Activated naive CD4-positive, alpha-beta T cell treated with anti-CD3 and anti-CD28 coated beads, Interleukin-2, amount 10 ng/mL, durations not matched to agents 5 hours and 36 hours (primary cell): ENCODE data around the gene NHLRC4. TPM values are rescaled to one million over a fixed set of nuclear protein-coding genes. Genes with fewer than 3 reads are reported as not detected.
A peak's percentile ranks its signal among the peaks of the same experiment; 100 is the strongest.

Experiments
- microRNA-seq: library from miRNA; unstranded; fragments of <30 nt; microRNA quantifications from one replicate; pipeline ENCODE4 v1.2.0, GENCODE V29; 2022; ENCODE audit warnings: borderline microRNAs expressed, borderline replicate concordance
- total RNA-seq, 2 experiments: library from RNA; stranded (reverse); gene quantifications; one replicate each; pipeline ENCODE4 v1.2.3, GENCODE V29; 2021

NHLRC4 gene, protein sequence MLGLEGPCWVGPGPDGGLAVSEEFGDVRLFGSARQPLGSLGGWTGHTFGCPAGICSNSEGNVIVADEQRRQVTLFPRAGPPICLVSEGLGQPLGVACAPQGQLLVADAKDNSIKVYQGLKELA
- total RNA-seq, result 1 to 10 TPM; 4.6 to 4.7 TPM

DNA sequence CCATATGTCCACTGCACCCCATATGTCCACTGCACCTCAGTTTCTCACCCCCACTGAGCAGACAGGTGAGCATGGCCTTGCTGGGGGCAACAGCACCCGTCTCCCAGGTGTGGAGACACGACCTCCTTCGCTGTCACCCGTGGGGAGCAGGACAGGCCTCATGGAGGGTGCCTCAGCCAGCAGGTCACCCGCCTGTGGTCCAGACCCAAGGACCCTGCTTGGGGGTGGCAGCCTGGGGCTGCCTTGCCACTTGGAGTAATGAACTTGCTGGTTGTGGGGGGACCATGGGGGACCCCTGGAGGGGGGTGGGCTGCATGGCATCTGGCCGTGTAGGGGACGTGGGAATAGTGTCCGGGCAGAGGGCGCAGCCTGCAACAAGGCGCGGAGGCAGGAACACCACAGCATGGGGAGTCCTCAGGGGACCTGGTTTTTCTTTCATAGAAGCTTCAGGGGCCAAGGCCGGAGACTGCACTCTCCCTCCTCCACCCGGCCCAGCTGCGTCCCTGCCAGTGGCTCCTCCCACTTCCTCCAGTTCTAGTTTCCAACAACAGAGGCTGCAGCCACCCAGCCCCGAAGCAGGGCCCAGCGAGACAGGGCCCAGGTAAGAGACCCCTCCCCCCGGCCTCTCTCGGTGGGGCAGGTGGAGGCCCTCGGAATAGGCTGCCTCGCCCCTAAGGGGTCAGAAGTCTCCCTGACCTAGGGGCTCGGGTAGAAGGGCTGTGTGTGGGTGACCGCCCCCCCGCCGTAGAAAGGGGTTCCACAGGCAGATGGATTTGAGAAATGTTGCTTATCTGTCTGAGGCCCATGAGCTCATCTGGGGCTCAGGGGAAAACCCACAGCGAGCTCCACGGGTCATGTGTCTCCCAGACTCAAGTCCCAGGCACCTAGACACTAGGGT lies at the start of gene NHLRC4:
Gene NHLRC4 (plus strand): TSS at position 531 of the 898 bp plus-strand sequence. CDS start 1,043 bp downstream, outside the sequence.

DNA sequence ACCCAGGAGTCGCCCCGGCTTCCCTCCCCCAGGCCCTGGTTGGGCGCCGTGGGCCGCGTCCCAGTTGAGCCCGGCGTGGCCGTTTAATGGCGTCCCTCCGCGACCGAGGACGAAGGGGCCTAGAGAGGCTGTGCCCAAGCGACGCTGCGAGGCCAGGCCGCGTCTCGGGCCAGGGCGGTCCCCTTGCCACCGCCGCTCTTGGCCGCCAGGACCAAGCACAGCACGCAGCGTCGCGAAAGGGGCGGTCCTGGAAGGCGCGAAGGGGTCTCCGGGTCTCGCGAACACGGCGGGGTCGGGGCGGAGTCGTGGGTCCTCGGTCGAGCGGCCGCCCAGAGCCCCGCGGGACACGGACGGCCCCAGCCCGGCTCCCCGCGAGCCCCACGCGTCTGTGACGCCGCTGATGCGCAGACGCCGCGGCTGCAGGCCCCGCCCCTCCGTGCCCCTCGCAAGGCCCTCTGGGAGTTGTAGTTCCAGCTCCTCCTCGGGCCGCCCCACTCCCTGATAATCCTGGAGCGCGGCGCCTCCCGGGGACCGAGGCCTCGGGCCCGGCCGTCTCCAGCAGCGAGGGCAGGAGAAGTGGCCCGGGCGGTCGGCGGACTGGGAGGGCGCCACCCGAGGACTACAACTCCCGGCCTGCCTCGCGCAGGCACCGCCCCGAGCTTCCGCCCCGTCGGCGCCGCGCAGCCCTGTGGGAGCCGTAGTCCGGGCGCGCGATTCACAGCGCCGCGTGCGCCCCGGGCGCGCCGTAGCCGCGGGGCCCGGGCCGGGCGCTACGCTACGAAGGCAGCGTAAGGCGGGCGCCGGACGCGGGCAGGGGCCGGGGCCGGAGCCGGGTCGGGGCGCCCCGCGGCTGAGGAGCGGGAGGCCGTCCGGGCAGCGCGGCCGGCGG lies 39.5 kb upstream of the NHLRC4 start, which contains the start of gene CAPN15:
Gene CAPN15 (plus strand): TSS at position 698 of the 889 bp plus-strand sequence. CDS start 19,127 bp downstream, outside the sequence.

DNA sequence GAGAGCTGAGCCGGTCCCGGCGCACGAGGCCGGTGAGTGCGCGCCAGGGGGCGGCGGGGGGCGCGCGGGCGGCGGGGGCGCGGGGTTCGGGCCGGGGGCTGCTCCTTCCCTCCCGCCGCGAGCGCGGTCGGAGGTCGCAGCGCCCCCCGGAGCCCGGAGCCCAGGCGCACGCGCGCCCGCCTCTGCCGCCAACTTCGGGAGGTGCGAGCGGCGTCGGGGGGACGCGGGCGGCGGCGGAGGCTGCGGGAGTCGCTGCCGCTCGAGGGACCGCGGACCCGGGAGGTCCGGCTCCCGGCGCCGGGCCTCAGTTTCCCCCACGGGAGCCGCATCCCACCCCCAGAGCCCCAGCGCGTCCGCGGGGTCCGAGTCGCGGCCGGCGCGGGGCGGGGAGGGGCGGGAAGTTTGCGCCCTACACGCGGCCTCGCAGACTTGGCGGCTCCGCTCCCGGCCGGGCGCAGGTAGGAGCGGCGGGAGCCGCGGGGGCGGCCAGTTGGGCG lies 6.6 kb upstream of the NHLRC4 start, which contains the start of gene PRR35:
Gene PRR35 (plus strand): TSS at position 191 of the 497 bp plus-strand sequence. CDS start 2,901 bp downstream, outside the sequence.

DNA sequence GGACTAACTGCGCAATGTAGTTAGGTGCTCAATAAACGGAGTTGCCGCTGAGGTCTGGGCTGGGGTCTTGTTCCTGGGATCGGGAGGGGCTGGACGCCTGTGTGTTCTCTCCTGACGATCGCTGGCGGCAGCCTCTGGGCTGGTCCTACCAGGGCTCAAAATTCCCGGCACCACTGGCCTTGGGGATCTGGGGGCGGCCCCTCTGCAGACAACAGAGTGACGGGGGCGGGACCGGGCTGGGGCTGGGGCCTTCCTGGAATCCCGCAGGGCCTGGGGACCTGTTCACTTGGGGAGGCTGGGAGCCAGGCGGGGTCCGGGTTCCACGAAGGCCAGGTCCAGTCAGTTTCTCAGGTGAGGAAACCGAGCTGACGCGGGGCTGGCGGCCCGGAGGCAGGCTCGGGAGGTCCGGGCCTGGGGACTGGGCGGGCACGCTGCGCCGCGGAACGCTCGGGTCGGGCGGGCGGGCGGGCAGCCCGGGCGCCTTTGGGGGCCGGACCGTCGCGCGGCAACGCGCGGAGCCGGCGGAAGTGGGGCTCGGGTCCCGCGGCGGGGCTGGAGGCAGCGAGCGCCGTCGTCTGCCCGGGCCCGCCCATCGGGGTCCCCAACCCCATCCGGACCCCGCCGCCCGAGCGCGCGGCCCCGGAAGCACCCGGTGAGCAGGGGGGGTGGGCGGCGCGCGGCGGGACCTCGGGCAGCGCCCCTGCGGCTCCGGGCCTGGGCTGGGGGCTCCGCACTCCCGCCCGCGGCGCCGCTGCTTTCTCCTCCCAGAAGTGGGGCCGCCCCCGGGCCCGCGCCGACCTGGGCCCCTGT lies 2.8 kb downstream of the NHLRC4 start, which contains the start of gene PIGQ:
Gene PIGQ (plus strand): TSS at position 524 of the 810 bp plus-strand sequence. CDS start 4,107 bp downstream, outside the sequence.

DNA sequence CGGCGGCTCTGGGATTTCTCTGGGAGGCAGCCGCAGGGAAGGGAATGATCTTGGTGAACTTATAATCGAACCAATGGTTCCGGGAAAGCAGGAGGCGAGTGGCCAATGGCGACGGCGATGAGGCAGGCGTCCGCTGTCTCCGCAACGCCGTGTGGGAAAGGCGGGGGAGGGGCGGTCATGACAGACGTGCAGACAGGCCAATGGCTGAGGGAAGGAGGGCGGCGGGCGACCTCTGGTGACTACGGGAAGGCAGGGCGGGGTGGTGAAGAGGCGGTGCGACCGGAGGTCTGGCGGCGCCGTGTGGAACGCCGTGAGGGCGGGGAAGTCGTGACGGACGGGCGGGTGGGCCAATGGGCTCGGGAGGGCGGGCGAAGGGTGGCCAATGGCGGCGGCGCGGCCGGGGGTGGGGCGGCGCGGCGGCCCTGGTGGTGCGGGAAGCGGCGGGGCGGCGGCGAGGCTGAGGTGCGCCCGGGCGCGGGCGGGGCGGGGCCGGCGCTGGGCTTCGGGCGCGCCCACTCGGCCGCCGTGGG lies 22.9 kb downstream of the NHLRC4 start, which contains the start of gene RAB40C:
Gene RAB40C (plus strand): TSS at position 409 of the 530 bp plus-strand sequence. CDS start 226 bp downstream, outside the sequence.

Small RNAs within 50 kb of the gene (microRNA-seq; reads per million reads assigned to microRNA genes)
- gene MIR3176 (4.0 reads per million, percentile 25 among the genes with 10 or more reads in this experiment), gene MIR5587 (not detected)

Other genes with a start within 250 kb of the NHLRC4 start
- 10 to 100 TPM; 27.4 to 29.2 TPM for gene AXIN1, start 214.3 kb upstream of the NHLRC4 start, total RNA-seq
- 10 to 100 TPM; 53.4 to 56.3 TPM for gene MRPL28, start 196.5 kb upstream of the NHLRC4 start, total RNA-seq
- gene PGAP6, start 185.0 kb upstream of the NHLRC4 start, total RNA-seq, result 10 to 100 TPM; 79.5 to 81.5 TPM
- 10 to 100 TPM; 40.7 to 43.4 TPM for gene NME4, start 169.8 kb upstream of the NHLRC4 start, total RNA-seq
- gene DECR2, start 165.1 kb upstream of the NHLRC4 start, total RNA-seq, result 1 to 10 TPM; 5.0 to 6.0 TPM
- gene RAB11FIP3, start 141.4 kb upstream of the NHLRC4 start, total RNA-seq, result 10 to 100 TPM; 22.0 to 24.6 TPM
- 10 to 100 TPM; 71.0 to 71.8 TPM for gene CAPN15, start 39.3 kb upstream of the NHLRC4 start, total RNA-seq
- gene PRR35, start 6.6 kb upstream of the NHLRC4 start, total RNA-seq, result not detected
- 10 to 100 TPM; 32.9 to 36.8 TPM for gene PIGQ, start 3.0 kb downstream of the NHLRC4 start, total RNA-seq
- 10 to 100 TPM; 12.7 to 14.1 TPM for gene RAB40C, start 23.1 kb downstream of the NHLRC4 start, total RNA-seq
- under 1 TPM; 0.33 to 0.36 TPM for gene WFIKKN1, start 64.0 kb downstream of the NHLRC4 start, total RNA-seq
- 10 to 100 TPM; 70.0 to 70.7 TPM for gene METTL26, start 69.3 kb downstream of the NHLRC4 start, total RNA-seq
- 10 to 100 TPM; 28.9 to 31.2 TPM for gene MCRIP2, start 74.8 kb downstream of the NHLRC4 start, total RNA-seq
- 10 to 100 TPM; 63.2 to 67.3 TPM for gene WDR90, start 82.4 kb downstream of the NHLRC4 start, total RNA-seq
- gene RHOT2, start 101.1 kb downstream of the NHLRC4 start, total RNA-seq, result 100 to 1,000 TPM; 126 to 134 TPM
- gene RHBDL1, start 108.7 kb downstream of the NHLRC4 start, total RNA-seq, result 1 to 10 TPM; 1.3 to 1.6 TPM
- gene STUB1, start 113.4 kb downstream of the NHLRC4 start, total RNA-seq, result 10 to 100 TPM; 61.4 to 61.7 TPM
- gene JMJD8, start 117.3 kb downstream of the NHLRC4 start, total RNA-seq, result 10 to 100 TPM; 30.3 to 31.4 TPM
- 10 to 100 TPM; 15.2 to 16.1 TPM for gene WDR24, start 123.4 kb downstream of the NHLRC4 start, total RNA-seq
- 10 to 100 TPM; 21.2 to 21.5 TPM for gene FBXL16, start 138.8 kb downstream of the NHLRC4 start, total RNA-seq
- 1 to 10 TPM; 5.5 TPM for gene METRN, start 148.1 kb downstream of the NHLRC4 start, total RNA-seq
- gene ANTKMT, start 154.1 kb downstream of the NHLRC4 start, total RNA-seq, result 10 to 100 TPM in 1 of 2 experiments, 1 to 10 TPM in 1; 9.7 to 10.8 TPM
- gene CCDC78, start 159.4 kb downstream of the NHLRC4 start, total RNA-seq, result 1 to 10 TPM; 1.6 to 2.1 TPM
- gene HAGHL, start 160.1 kb downstream of the NHLRC4 start, total RNA-seq, result 1 to 10 TPM; 5.2 to 7.6 TPM
- 10 to 100 TPM; 30.8 to 33.1 TPM for gene CIAO3, start 174.0 kb downstream of the NHLRC4 start, total RNA-seq
- not detected for gene MSLN, start 193.7 kb downstream of the NHLRC4 start, total RNA-seq
- gene RPUSD1, start 221.4 kb downstream of the NHLRC4 start, total RNA-seq, result 10 to 100 TPM; 22.2 to 23.1 TPM
- 10 to 100 TPM; 67.0 to 72.2 TPM for gene CHTF18, start 221.6 kb downstream of the NHLRC4 start, total RNA-seq
- not detected for gene GNG13, start 233.7 kb downstream of the NHLRC4 start, total RNA-seq